OCI-LY7 (cell line): ENCODE results near the gene C12orf60. TPM values are rescaled to one million over a fixed set of nuclear protein-coding genes. Genes with fewer than 3 reads are reported as not detected.

Experiments
- BruUV-seq: library from RNA; stranded (reverse); fragments of 400-500 nt; replicated peaks from 2 replicates; lab custom pipeline; 2021; lab: Mats Ljungman, UMichigan
- CTCF ChIA-PET: fragments of 300-600 bp; sonication (Branson Sonifier 250); formaldehyde crosslinking; loops from one replicate; lab custom pipeline; 2022; ENCODE audit warnings: antibody characterized with exemption; ENCODE audit not compliant: unreplicated experiment; lab: Charles Lee
- POLR2A ChIA-PET: fragments of 300-600 bp; sonication (Branson Sonifier 250); formaldehyde crosslinking; loops from one replicate; lab custom pipeline; 2022; ENCODE audit warnings: antibody characterized with exemption; lab: Charles Lee
- DNase-seq: peaks from one replicate; pipeline ENCODE4 v3.0.0-alpha.2; 2015; ENCODE audit warnings: low spot score
- H2AFZ ChIP-seq: fragments of 200-600 bp; sonication (generic), shearing (Covaris generic); 2 replicates; pipeline ENCODE4 v1.6.1; 2014; ENCODE audit warnings: mild to moderate bottlenecking, antibody characterized with exemption, low read length, moderate library complexity
- H3K27ac ChIP-seq: fragments of 200-600 bp; sonication (generic); 2 replicates; pipeline ENCODE4 v1.5.1; 2014; ENCODE audit warnings: mixed run types, low read depth, mild to moderate bottlenecking, moderate library complexity, low read length, inconsistent platforms; ENCODE audit not compliant: poor library complexity, severe bottlenecking
- H3K36me3 ChIP-seq: fragments of 200-600 bp; sonication (generic); 2 replicates; pipeline ENCODE4 v1.6.1; 2014; ENCODE audit warnings: mild to moderate bottlenecking, antibody characterized with exemption, low read length, moderate library complexity, mixed read lengths; ENCODE audit not compliant: insufficient read depth
- H3K4me1 ChIP-seq: fragments of 200-600 bp; sonication (generic); 2 replicates; pipeline ENCODE4 v1.5.1; 2014; ENCODE audit warnings: mild to moderate bottlenecking, low read length; ENCODE audit not compliant: insufficient read depth, poor library complexity, severe bottlenecking
- H3K4me2 ChIP-seq: fragments of 200-600 bp; sonication (generic); 2 replicates; pipeline ENCODE4 v1.6.1; 2014; ENCODE audit warnings: mild to moderate bottlenecking, low read length
- H3K4me3 ChIP-seq: fragments of 200-600 bp; sonication (generic); 2 replicates; pipeline ENCODE4 v1.5.1; 2014; ENCODE audit warnings: mild to moderate bottlenecking, low read depth, low read length; ENCODE audit not compliant: poor library complexity, severe bottlenecking
- H3K79me2 ChIP-seq: fragments of 200-600 bp; sonication (generic); 2 replicates; pipeline ENCODE4 v1.6.1; 2016; ENCODE audit warnings: low read depth, mild to moderate bottlenecking, low read length, moderate library complexity, mixed read lengths; ENCODE audit not compliant: insufficient read depth
- H3K9me2 ChIP-seq: fragments of 200-600 bp; sonication (generic); 2 replicates; pipeline ENCODE4 v1.6.1; 2016; ENCODE audit warnings: mild to moderate bottlenecking, low read length, mixed read lengths; ENCODE audit not compliant: insufficient read depth
- H3K9me3 ChIP-seq: fragments of 200-600 bp; sonication (generic); 2 replicates; pipeline ENCODE4 v1.6.1; 2014; ENCODE audit warnings: mild to moderate bottlenecking, mixed run types, low read length, mixed read lengths
- H4K20me1 ChIP-seq: fragments of 200-600 bp; sonication (generic); 2 replicates; pipeline ENCODE4 v1.6.1; 2014; ENCODE audit warnings: mild to moderate bottlenecking, antibody characterized with exemption, low read length, moderate library complexity, mixed read lengths; ENCODE audit not compliant: insufficient read depth
- EZH2phosphoT487 ChIP-seq: fragments of 200-600 bp; sonication (generic); IDR thresholded peaks from 2 replicates; pipeline ENCODE4 v1.6.1; 2018; ENCODE audit warnings: low read depth, borderline replicate concordance, mild to moderate bottlenecking, mixed run types, antibody characterized with exemption, low read length, moderate library complexity, mixed read lengths
- intact Hi-C: fragments of 100-400 bp; cut with micrococcal nuclease; formaldehyde crosslinking; loops from one replicate; pipeline ENCODE4 v1.10.0; 2022; ENCODE audit not compliant: unreplicated experiment
- total RNA-seq, 2 experiments: library from RNA; depleted of rRNA in 1 of 2; stranded (reverse); fragments of >200 nt in 1 of 2; shearing (Covaris generic) in 1 of 2; gene quantifications; 2 replicates each; pipeline ENCODE4 v1.2.3, GENCODE V29; 2014 to 2022
- TF ChIP-seq, protein P1 (sequence below): fragments of 200-600 bp; sonication (generic); conservative IDR thresholded peaks from 2 replicates; pipeline ENCODE4 v1.5.1; 2014; ENCODE audit warnings: mild to moderate bottlenecking, antibody characterized with exemption, low read length, moderate library complexity, mixed read lengths

C12orf60 gene
- total RNA-seq, 2 experiments from 2014 or later: 2.8 to 3.4 TPM

DNA sequence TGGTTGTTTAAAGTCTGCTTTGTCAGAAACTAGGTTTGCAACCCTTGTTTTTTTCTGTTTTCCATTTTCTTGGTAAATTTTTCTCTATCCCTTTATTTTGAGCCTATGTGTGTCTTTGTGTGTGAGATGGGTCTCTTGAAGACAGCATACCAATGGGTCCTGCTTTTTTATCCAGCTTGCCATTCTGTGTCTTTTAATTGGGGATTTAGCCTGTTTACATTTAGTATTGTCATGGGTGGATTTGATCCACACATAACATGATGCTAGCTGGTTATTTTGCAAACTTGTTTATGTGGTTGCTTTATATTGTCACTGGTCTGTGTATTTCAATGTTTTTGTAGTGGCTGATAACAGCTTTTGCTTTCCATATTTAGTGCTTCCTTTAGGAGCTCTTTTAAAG, 57.0 kb downstream of the C12orf60 start:
- Histone ChIP-seq H3K36me3 (no peaks in the 10 kb centered on the region), H4K20me1 (no peaks in the 10 kb centered on the region), H3K4me2 (no peak overlapping the region), H2AFZ (no peak overlapping the region), H3K9me3 (peaks cover 15% of the 10 kb centered on the region; the same call in 1 of the 2 replicates), H3K79me2 (no peaks in the 10 kb centered on the region), H3K4me1 (peaks cover 15% of the 10 kb centered on the region), H3K4me3 (no peak overlapping the region), H3K27ac (no peak overlapping the region), H3K9me2 (no peaks in the 10 kb centered on the region)
- POLR2A ChIA-PET: interaction anchor here (0.7 kb wide), 2 partner anchors 77 to 86 kb away, joined by 3 to 4 read pairs; no protein-coding TSS in a partner anchor
- BruUV-seq: no TSS peak
- TF ChIP-seq, protein P1, sequence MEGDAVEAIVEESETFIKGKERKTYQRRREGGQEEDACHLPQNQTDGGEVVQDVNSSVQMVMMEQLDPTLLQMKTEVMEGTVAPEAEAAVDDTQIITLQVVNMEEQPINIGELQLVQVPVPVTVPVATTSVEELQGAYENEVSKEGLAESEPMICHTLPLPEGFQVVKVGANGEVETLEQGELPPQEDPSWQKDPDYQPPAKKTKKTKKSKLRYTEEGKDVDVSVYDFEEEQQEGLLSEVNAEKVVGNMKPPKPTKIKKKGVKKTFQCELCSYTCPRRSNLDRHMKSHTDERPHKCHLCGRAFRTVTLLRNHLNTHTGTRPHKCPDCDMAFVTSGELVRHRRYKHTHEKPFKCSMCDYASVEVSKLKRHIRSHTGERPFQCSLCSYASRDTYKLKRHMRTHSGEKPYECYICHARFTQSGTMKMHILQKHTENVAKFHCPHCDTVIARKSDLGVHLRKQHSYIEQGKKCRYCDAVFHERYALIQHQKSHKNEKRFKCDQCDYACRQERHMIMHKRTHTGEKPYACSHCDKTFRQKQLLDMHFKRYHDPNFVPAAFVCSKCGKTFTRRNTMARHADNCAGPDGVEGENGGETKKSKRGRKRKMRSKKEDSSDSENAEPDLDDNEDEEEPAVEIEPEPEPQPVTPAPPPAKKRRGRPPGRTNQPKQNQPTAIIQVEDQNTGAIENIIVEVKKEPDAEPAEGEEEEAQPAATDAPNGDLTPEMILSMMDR: no peak
- no peak for TF ChIP-seq EZH2phosphoT487
- CTCF ChIA-PET: no interaction called here
- intact Hi-C loops: no loop called here
- no peak for DNase-seq

DNA sequence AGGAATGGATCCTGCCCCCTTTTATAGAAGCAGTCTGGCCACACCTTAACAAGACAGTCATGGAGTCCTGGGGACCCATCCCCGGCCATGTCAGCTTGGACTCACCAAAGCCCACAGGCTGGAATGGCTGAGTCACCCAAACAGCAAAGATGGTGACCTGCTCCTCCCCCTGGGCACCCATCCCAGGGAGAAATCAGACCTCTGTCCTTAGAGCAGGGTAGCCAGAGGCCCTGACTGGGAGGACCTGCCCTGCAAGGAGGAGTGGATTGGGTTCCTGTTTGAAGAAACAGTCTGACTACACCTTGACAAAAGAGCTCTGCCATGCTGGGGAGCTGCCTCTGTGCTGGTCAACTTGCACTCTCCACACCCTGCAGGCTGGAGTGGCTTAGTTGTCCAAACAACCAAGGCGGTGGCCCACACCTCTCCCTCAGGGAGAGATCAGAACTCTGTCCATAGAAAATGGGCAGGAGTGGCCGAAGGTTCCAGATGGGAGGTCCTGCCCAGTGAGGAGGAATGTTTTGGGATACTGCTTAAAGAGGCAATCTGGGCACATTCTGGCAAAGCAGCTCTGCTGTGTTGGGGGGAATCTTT, 65.5 kb downstream of the C12orf60 start:
- H3K27ac ChIP-seq: no peak overlapping the region
- no TSS peak for BruUV-seq
- H2AFZ ChIP-seq: no peak overlapping the region
- H3K9me3 ChIP-seq: peaks cover 14% of the 10 kb centered on the region; the same call in 1 of the 2 replicates
- POLR2A ChIA-PET: interaction anchor here (0.5 to 2.2 kb wide), 4 partner anchors 11 to 432 kb away, joined by 3 to 8 read pairs (median 4); no protein-coding TSS in a partner anchor
- H4K20me1 ChIP-seq: no peaks in the 10 kb centered on the region
- H3K79me2 ChIP-seq: no peaks in the 10 kb centered on the region
- no peak overlapping the region for H3K4me3 ChIP-seq
- CTCF ChIA-PET: no interaction called here
- H3K4me2 ChIP-seq: no peak overlapping the region
- no peak for DNase-seq
- TF ChIP-seq, protein P1: no peak
- no peak for TF ChIP-seq EZH2phosphoT487
- intact Hi-C loops: no loop called here
- H3K9me2 ChIP-seq: no peaks in the 10 kb centered on the region
- no peaks in the 10 kb centered on the region for H3K36me3 ChIP-seq
- H3K4me1 ChIP-seq: peaks cover 10% of the 10 kb centered on the region

DNA sequence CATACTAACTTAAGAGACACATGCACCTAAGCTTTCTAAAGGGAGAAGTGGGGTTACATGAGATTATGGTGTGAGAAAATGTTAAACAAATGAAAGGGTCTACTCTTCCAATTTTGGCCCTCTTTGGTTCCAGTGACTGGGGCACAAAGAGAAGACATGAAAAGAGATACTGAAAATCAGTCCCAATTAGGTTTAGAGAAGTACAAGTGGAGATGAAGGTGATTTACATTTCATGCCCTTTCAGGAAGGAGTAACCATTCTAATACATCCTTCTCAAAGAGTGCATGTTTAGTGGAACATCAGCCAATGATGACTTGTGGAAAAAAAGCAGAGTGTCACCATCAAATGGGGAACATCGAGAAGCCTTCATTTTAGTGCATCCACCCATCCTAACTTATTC, 67.8 kb downstream of the C12orf60 start:
- peaks cover 15% of the 10 kb centered on the region; the same call in 1 of the 2 replicates for H3K9me3 ChIP-seq
- no peak overlapping the region for H2AFZ ChIP-seq
- H3K79me2 ChIP-seq: no peaks in the 10 kb centered on the region
- no TSS peak for BruUV-seq
- no peak overlapping the region for H3K4me2 ChIP-seq
- no peak overlapping the region for H3K4me3 ChIP-seq
- H4K20me1 ChIP-seq: no peaks in the 10 kb centered on the region
- no peak for TF ChIP-seq EZH2phosphoT487
- TF ChIP-seq, protein P1: no peak
- ChIA-PET CTCF (no interaction called here), POLR2A (interaction anchor here (1.2 to 2.2 kb wide), 4 partner anchors 8 to 22 kb away, joined by 3 to 9 read pairs (median 6); no protein-coding TSS in a partner anchor)
- no peak overlapping the region for H3K27ac ChIP-seq
- no peaks in the 10 kb centered on the region for H3K36me3 ChIP-seq
- intact Hi-C loops: no loop called here
- peaks cover 10% of the 10 kb centered on the region for H3K4me1 ChIP-seq
- no peaks in the 10 kb centered on the region for H3K9me2 ChIP-seq
- no peak for DNase-seq
